DND-41 (cell line): Measurements from ENCODE around the gene KLHL8.
"Not testable (repeated sequence)": the region's sequence is repeated elsewhere in the genome, so short reads cannot be mapped to it uniquely, and the experiment has no call there.

Experiments used
- ATAC-seq: fragments of 200-7000 bp; cut with Tn5 transposase; 3 replicates; pipeline ENCODE4 v1.9.1; 2021; ENCODE audit warnings: low read depth; ENCODE audit not compliant: insufficient read depth
- DNase-seq: peaks from one replicate; pipeline ENCODE4 v3.0.0-alpha.2; 2020
- H2AFZ ChIP-seq: 2 replicates; pipeline ENCODE4 v1.6.0; 2012; ENCODE audit warnings: low read depth, low read length
- H3K27ac ChIP-seq: 2 replicates; pipeline ENCODE4 v1.5.1; 2012; ENCODE audit warnings: low read length, inconsistent platforms
- H3K27me3 ChIP-seq: fragments of 200-600 bp; sonication (generic); 2 replicates; pipeline ENCODE4 v1.6.0; 2012; ENCODE audit warnings: low read length, mild to moderate bottlenecking, inconsistent platforms; ENCODE audit not compliant: insufficient read depth, poor library complexity
- H3K36me3 ChIP-seq: 2 replicates; pipeline ENCODE4 v1.5.1; 2012; ENCODE audit warnings: low read length, inconsistent platforms; ENCODE audit not compliant: insufficient read depth
- H3K4me1 ChIP-seq: 2 replicates; pipeline ENCODE4 v1.5.1; 2012; ENCODE audit warnings: mild to moderate bottlenecking, low read length; ENCODE audit not compliant: insufficient read depth
- H3K4me2 ChIP-seq: 2 replicates; pipeline ENCODE4 v1.6.0; 2012; ENCODE audit warnings: mild to moderate bottlenecking, moderate library complexity, low read length, inconsistent platforms; ENCODE audit not compliant: insufficient read depth
- H3K4me3 ChIP-seq, 2 experiments: fragments of 200-600 bp in 1 of 2; shearing (Covaris generic) in 1 of 2; 2 replicates each; pipeline ENCODE4 v1.5.1; 2012 to 2016; ENCODE audit warnings: inconsistent platforms in 2 of 2, low read length in 2 of 2, mild to moderate bottlenecking in 2 of 2, low read depth in 1 of 2, moderate library complexity in 1 of 2
- H3K79me2 ChIP-seq: 2 replicates; pipeline ENCODE4 v1.6.0; 2012; ENCODE audit warnings: low read length, inconsistent platforms; ENCODE audit not compliant: insufficient read depth
- H3K9ac ChIP-seq: 2 replicates; pipeline ENCODE4 v1.6.0; 2012; ENCODE audit warnings: low read depth, mild to moderate bottlenecking, inconsistent platforms, low read length, moderate library complexity
- H3K9me3 ChIP-seq: 2 replicates; pipeline ENCODE4 v1.5.1; 2012; ENCODE audit warnings: low read length, moderate library complexity, mild to moderate bottlenecking, inconsistent platforms; ENCODE audit not compliant: insufficient read depth, severe bottlenecking
- H4K20me1 ChIP-seq: 2 replicates; pipeline ENCODE4 v1.6.0; 2012; ENCODE audit warnings: low read length; ENCODE audit not compliant: insufficient read depth
- EZH2 ChIP-seq: IDR thresholded peaks from 3 replicates; pipeline ENCODE4 v1.6.1; 2012; ENCODE audit warnings: borderline replicate concordance, low read depth, mild to moderate bottlenecking, moderate library complexity, low read length, inconsistent platforms; ENCODE audit not compliant: severe bottlenecking
- TF ChIP-seq, protein P1 (sequence below): IDR thresholded peaks from 2 replicates; pipeline ENCODE4 v1.5.1; 2012; ENCODE audit warnings: borderline replicate concordance, low read length, moderate library complexity, mild to moderate bottlenecking; ENCODE audit not compliant: poor library complexity, severe bottlenecking; ENCODE audit errors: extremely low read depth

Gene KLHL8

DNA sequence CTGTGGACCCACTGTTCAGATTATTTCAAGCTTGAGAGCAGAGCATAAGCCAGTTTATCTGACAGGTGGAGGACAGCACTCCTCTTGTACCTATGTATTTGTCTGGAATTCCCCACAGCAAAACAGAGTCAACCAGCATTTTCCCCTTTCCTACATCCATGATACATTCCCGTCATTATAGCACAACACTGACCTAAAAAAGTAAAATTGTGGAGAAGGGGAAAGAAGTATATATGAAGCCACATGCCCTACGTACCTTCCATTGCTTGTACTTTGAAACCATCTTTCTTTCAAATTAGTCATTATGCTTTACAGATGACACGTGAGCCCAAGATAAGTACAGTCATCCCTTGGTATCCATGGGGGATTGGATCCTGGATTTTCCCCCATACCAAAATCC is 73.3 kb downstream of the KLHL8 start:
- no peak overlapping the region for H3K4me3 ChIP-seq
- ATAC-seq: no peak
- H3K9me3 ChIP-seq: no peaks in the 10 kb centered on the region
- no peak overlapping the region for H3K9ac ChIP-seq
- H3K4me2 ChIP-seq: no peak overlapping the region
- DNase-seq: no peak
- H3K27ac ChIP-seq: no peak overlapping the region
- no peaks in the 10 kb centered on the region for H4K20me1 ChIP-seq
- H3K4me1 ChIP-seq: no peaks in the 10 kb centered on the region
- no peaks in the 10 kb centered on the region for H3K79me2 ChIP-seq
- H3K36me3 ChIP-seq: peaks cover 6% of the 10 kb centered on the region; the same call in 1 of the 2 replicates
- no peak for TF ChIP-seq EZH2
- TF ChIP-seq, protein P1, sequence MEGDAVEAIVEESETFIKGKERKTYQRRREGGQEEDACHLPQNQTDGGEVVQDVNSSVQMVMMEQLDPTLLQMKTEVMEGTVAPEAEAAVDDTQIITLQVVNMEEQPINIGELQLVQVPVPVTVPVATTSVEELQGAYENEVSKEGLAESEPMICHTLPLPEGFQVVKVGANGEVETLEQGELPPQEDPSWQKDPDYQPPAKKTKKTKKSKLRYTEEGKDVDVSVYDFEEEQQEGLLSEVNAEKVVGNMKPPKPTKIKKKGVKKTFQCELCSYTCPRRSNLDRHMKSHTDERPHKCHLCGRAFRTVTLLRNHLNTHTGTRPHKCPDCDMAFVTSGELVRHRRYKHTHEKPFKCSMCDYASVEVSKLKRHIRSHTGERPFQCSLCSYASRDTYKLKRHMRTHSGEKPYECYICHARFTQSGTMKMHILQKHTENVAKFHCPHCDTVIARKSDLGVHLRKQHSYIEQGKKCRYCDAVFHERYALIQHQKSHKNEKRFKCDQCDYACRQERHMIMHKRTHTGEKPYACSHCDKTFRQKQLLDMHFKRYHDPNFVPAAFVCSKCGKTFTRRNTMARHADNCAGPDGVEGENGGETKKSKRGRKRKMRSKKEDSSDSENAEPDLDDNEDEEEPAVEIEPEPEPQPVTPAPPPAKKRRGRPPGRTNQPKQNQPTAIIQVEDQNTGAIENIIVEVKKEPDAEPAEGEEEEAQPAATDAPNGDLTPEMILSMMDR: no peak
- H3K27me3 ChIP-seq: no peaks in the 10 kb centered on the region
- no peak overlapping the region for H2AFZ ChIP-seq

DNA sequence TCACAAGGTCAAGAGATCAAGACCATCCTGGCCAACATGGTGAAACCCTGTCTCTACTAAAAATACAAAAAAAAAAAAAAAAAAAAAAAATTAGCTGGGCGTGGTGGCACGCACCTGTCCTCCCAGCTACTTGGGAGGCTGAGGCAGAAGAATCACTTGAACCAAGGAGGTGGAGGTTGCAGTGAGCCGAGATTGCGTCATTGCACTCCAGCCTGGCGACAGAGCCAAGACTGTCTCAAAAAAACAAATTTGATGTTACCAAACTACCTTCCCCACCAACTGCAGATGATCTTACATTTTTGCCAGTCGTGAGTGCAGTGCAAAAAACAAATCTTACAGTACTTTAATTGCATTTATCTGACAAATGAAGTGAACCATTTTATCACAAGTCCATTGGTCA is 74.5 kb downstream of the KLHL8 start:
- not testable (repeated sequence) for H3K27me3 ChIP-seq, H3K4me1 ChIP-seq, DNase-seq, H3K4me2 ChIP-seq, H3K9me3 ChIP-seq, H4K20me1 ChIP-seq, H3K27ac ChIP-seq, H3K79me2 ChIP-seq, H2AFZ ChIP-seq, H3K4me3 ChIP-seq, H3K9ac ChIP-seq, ATAC-seq
- peaks cover 14% of the 10 kb centered on the region; the same call in 1 of the 2 replicates for H3K36me3 ChIP-seq

DNA sequence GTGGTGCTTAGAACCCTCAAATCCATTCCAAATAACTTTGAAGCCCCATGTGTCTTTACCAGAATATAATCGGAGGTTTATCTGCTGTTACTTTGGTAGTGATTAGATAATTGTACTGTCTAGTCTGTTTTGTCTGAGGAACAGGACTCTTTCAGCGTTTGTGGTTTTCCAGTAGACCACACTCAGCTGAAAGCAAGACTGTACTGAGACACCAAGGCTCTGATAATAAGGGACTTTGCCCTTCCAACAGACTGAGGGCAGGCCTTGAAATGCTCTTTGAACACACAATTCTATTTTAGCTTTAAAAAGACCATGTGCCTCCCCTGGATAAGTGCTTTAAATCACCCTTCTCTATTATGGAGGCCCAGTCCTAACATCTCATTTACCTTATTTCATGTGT is 76.1 kb downstream of the KLHL8 start:
- Histone ChIP-seq H3K4me3 (no peak overlapping the region), H3K79me2 (no peaks in the 10 kb centered on the region), H2AFZ (no peak overlapping the region), H3K9me3 (no peaks in the 10 kb centered on the region), H3K9ac (no peak overlapping the region), H3K27ac (no peak overlapping the region), H3K4me2 (no peak overlapping the region), H3K36me3 (peaks cover 24% of the 10 kb centered on the region; the same call in 1 of the 2 replicates), H3K27me3 (no peaks in the 10 kb centered on the region), H3K4me1 (no peaks in the 10 kb centered on the region), H4K20me1 (no peaks in the 10 kb centered on the region)
- TF ChIP-seq, protein P1: no peak
- no peak for TF ChIP-seq EZH2
- ATAC-seq: peak; percentile 72
- DNase-seq: peak; percentile 19

DNA sequence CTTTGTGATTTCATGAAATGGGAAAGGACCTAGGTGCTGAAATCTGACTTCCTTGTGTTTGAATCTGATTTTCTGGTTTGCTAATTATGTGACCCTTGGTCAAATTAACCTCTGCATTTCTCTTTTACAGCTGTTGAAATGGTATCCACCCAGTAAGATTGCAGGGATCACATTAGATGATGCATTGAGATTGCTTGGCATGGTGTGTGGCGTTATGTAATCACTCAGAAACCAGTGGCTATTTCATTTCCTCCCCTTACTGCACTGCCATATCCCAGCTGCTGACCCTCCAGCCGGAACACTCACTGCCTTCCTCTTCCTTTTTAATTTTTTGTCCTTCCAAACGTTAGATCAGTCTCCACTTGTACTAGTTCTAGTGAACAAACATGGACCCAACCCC is 79.0 kb downstream of the KLHL8 start:
- H3K27me3 ChIP-seq: no peaks in the 10 kb centered on the region
- H4K20me1 ChIP-seq: no peaks in the 10 kb centered on the region
- no peak overlapping the region for H3K4me3 ChIP-seq
- DNase-seq (no peak), ATAC-seq (no peak)
- no peak overlapping the region for H3K27ac ChIP-seq
- TF ChIP-seq, protein P1: no peak
- TF ChIP-seq EZH2: no peak
- H3K4me2 ChIP-seq: no peak overlapping the region
- H3K9me3 ChIP-seq: no peaks in the 10 kb centered on the region
- no peak overlapping the region for H2AFZ ChIP-seq
- no peaks in the 10 kb centered on the region for H3K79me2 ChIP-seq
- H3K9ac ChIP-seq: no peak overlapping the region
- H3K36me3 ChIP-seq: peaks cover 44% of the 10 kb centered on the region
- H3K4me1 ChIP-seq: no peaks in the 10 kb centered on the region
